ENCODE measurements around the gene DHX9. TPM values are rescaled to one million over a fixed set of nuclear protein-coding genes. Genes with fewer than 3 reads are reported as not detected.

Gene DHX9
- total and polyA plus RNA-seq, 2 of the 13 experiments (the other 11 are each of a cell fraction or from before 2014, with no cell fraction given), result 84.8 to 211 TPM

DNA sequence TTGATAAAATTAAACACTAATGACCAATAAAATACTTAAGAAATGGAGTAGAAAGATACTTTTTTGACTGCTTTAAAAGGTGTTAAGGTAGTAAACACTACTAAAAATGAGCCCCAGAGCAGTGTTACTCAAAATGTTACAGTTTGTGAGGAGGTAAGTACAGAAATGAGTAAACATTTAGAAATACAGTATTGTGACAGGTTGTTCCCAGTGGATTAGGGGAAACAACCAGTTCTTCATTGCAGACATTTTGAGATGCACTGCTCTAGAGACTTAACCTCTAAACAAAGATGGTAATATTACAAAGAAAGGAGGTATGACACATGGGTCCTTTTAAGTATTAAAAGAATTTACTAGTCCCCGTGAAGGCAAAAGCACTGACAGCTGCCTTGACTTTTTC lies 12.7 kb downstream of the DHX9 start:
- Histone ChIP-seq H3K36me3 (replicated peaks in 1 of 2; ENCODE audit: control insufficient read depth in 1 of 2, insufficient read depth in 2 of 2, low read length in 2 of 2) (peaks cover 26 to 93% of the 10 kb centered on the region in 2 experiments), H3K4me1 (ENCODE audit: insufficient read depth, low read length) (peaks cover 22% of the 10 kb centered on the region), H3K9ac (ENCODE audit: insufficient read depth, low read depth, low read length) (no peak overlapping the region), H3K4me2 (ENCODE audit: low read depth, low read length) (no peak overlapping the region), H3K9me3 (ENCODE audit: low read length) (no peaks in the 10 kb centered on the region), H4K20me1 (ENCODE audit: insufficient read depth, low read length) (peaks cover 26% of the 10 kb centered on the region; the same call in 1 of the 2 replicates), H3K27ac (ENCODE audit: extremely low read length, insufficient read depth, low read length) (no peak overlapping the region), H3K27me3 (ENCODE audit: control insufficient read depth in 1 of 2, insufficient read depth in 2 of 2, low read length in 2 of 2) (no peaks in the 10 kb centered on the region), H2AFZ (ENCODE audit: low read length) (no peak overlapping the region), H3K4me3 (replicated peaks in 1 of 3; ENCODE audit: insufficient read depth in 1 of 3, low read depth in 2 of 3, low read length in 3 of 3) (no peak overlapping the region), H3K79me2 (ENCODE audit: insufficient read depth, low read length) (peaks cover 47% of the 10 kb centered on the region)
- intact Hi-C loops (cut with micrococcal nuclease; ENCODE audit: unreplicated experiment), result no loop called here
- no peak for TF ChIP-seq ZNF782 (CRISPR knock-in tag; IDR thresholded peaks at IDR 0.05; ENCODE audit: borderline replicate concordance)
- peak; percentile 77; the same call in 1 of the 2 replicates for TF ChIP-seq POLR2AphosphoS2 (IDR thresholded peaks at IDR 0.05; ENCODE audit: low read depth, low read length)
- TF ChIP-seq, protein P1, sequence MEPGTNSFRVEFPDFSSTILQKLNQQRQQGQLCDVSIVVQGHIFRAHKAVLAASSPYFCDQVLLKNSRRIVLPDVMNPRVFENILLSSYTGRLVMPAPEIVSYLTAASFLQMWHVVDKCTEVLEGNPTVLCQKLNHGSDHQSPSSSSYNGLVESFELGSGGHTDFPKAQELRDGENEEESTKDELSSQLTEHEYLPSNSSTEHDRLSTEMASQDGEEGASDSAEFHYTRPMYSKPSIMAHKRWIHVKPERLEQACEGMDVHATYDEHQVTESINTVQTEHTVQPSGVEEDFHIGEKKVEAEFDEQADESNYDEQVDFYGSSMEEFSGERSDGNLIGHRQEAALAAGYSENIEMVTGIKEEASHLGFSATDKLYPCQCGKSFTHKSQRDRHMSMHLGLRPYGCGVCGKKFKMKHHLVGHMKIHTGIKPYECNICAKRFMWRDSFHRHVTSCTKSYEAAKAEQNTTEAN (CRISPR knock-in tag; conservative IDR thresholded peaks at IDR 0.05), result no peak
- no peak for TF ChIP-seq ZNF598 (CRISPR knock-in tag; IDR thresholded peaks at IDR 0.05; ENCODE audit: borderline replicate concordance)
- no peak for TF ChIP-seq ZKSCAN5 (CRISPR knock-in tag; IDR thresholded peaks at IDR 0.05)
- TF ChIP-seq, protein P2, sequence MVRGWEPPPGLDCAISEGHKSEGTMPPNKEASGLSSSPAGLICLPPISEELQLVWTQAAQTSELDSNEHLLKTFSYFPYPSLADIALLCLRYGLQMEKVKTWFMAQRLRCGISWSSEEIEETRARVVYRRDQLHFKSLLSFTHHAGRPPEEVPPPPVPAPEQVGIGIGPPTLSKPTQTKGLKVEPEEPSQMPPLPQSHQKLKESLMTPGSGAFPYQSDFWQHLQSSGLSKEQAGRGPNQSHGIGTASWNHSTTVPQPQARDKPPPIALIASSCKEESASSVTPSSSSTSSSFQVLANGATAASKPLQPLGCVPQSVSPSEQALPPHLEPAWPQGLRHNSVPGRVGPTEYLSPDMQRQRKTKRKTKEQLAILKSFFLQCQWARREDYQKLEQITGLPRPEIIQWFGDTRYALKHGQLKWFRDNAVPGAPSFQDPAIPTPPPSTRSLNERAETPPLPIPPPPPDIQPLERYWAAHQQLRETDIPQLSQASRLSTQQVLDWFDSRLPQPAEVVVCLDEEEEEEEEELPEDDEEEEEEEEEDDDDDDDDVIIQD (CRISPR knock-in tag; IDR thresholded peaks at IDR 0.05; ENCODE audit: low read depth), result no peak
- TF ChIP-seq RELA (CRISPR knock-in tag; IDR thresholded peaks at IDR 0.05), result no peak
- ATAC-seq (no peak), DNase-seq (ENCODE audit: low spot score) (no peak), FAIRE-seq (no peak)
- CTCF ChIA-PET (ENCODE audit: low intra/inter-chr PET ratio, low total read pairs), result no interaction called here
- WGBS (ENCODE audit: low lambda C conversion rate), result 90% methylated on average over 1 of the region's 1 CpG
- in situ Hi-C loops (cut with HindIII; ENCODE audit: extremely low pct_ligation_motif_present, low pct_unique_long_range_greater_than_20kb), result loop anchor here (25.0 kb wide), 1 partner anchor 285 kb away; no protein-coding TSS in a partner anchor
- BruUV-seq (replicated peaks), result no TSS peak
- POLR2A ChIA-PET, result no interaction called here
